Parathyroid adenoma (tissue), 2 donors: ENCODE results near the gene TEKT5.

Source experiments
- H2AFZ ChIP-seq: fragments of 300-600 bp; sonication (generic); one replicate; pipeline ENCODE4 v1.7.0; 2017; ENCODE audit warnings: antibody characterized with exemption, mild to moderate bottlenecking
- H3K27ac ChIP-seq: fragments of 300-600 bp; sonication (generic); one replicate; pipeline ENCODE4 v1.7.0; 2017
- H3K27me3 ChIP-seq: fragments of 300-600 bp; sonication (generic); one replicate; pipeline ENCODE4 v1.7.0; 2017; ENCODE audit warnings: low read length; ENCODE audit not compliant: control insufficient read depth, insufficient read depth
- H3K36me3 ChIP-seq: fragments of 300-600 bp; sonication (generic); one replicate; pipeline ENCODE4 v1.7.0; 2017; ENCODE audit warnings: low read length; ENCODE audit not compliant: control insufficient read depth, insufficient read depth
- H3K4me1 ChIP-seq: fragments of 300-600 bp; sonication (generic); one replicate; pipeline ENCODE4 v1.7.0; 2017; ENCODE audit warnings: control low read depth
- H3K4me2 ChIP-seq: fragments of 300-600 bp; sonication (generic); one replicate; pipeline ENCODE4 v1.7.0; 2017; ENCODE audit warnings: low read length
- H3K4me3 ChIP-seq: fragments of 300-600 bp; sonication (generic); one replicate; pipeline ENCODE4 v1.7.0; 2017; ENCODE audit warnings: low read depth, low read length
- H3K79me2 ChIP-seq: fragments of 300-600 bp; sonication (generic); one replicate; pipeline ENCODE4 v1.7.0; 2017; ENCODE audit warnings: control low read depth
- H3K9ac ChIP-seq: fragments of 300-600 bp; sonication (generic); one replicate; pipeline ENCODE4 v1.7.0; 2017; ENCODE audit warnings: mild to moderate bottlenecking
- H3K9me3 ChIP-seq: fragments of 300-600 bp; sonication (generic); one replicate; pipeline ENCODE4 v1.7.0; 2017; ENCODE audit warnings: low read length; ENCODE audit not compliant: control insufficient read depth
- TF ChIP-seq, protein P1 (sequence below): fragments of 300-600 bp; sonication (generic); IDR thresholded peaks from one replicate; pipeline ENCODE4 v1.7.0; 2017; ENCODE audit warnings: antibody characterized with exemption, mild to moderate bottlenecking
- donor health status: primary hyperparathyroidism.

The TEKT5 gene

DNA sequence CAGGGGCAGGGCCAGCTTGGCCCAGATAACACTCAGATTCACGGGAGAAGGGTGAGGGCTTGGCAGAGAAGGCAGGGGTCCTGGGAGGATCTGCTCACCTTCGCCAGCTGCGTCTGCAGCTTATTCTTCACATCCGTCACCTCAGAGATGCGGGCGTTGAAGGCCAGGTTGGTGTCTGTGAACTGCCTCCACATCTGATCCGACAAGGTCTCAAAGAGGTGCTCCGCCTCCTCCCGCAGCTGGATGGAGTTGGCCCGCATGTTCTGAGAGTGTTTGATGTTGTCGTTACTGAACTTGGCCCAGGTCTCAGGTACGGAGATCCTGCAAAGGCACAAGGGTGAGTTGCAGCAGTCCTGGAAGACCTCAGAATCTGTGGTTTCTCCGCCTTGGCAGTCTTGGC, 18.9 kb downstream of the TEKT5 start:
- Histone ChIP-seq H3K27me3 (no peaks in the 10 kb centered on the region), H3K4me3 (no peak overlapping the region), H3K79me2 (no peaks in the 10 kb centered on the region), H3K9me3 (no peaks in the 10 kb centered on the region), H3K9ac (no peak overlapping the region), H2AFZ (peak overlapping the region; percentile 59), H3K27ac (peak overlapping the region; percentile 70), H3K4me2 (no peak overlapping the region), H3K4me1 (peaks cover 15% of the 10 kb centered on the region), H3K36me3 (no peaks in the 10 kb centered on the region)
- TF ChIP-seq, protein P1, sequence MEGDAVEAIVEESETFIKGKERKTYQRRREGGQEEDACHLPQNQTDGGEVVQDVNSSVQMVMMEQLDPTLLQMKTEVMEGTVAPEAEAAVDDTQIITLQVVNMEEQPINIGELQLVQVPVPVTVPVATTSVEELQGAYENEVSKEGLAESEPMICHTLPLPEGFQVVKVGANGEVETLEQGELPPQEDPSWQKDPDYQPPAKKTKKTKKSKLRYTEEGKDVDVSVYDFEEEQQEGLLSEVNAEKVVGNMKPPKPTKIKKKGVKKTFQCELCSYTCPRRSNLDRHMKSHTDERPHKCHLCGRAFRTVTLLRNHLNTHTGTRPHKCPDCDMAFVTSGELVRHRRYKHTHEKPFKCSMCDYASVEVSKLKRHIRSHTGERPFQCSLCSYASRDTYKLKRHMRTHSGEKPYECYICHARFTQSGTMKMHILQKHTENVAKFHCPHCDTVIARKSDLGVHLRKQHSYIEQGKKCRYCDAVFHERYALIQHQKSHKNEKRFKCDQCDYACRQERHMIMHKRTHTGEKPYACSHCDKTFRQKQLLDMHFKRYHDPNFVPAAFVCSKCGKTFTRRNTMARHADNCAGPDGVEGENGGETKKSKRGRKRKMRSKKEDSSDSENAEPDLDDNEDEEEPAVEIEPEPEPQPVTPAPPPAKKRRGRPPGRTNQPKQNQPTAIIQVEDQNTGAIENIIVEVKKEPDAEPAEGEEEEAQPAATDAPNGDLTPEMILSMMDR = no peak

DNA sequence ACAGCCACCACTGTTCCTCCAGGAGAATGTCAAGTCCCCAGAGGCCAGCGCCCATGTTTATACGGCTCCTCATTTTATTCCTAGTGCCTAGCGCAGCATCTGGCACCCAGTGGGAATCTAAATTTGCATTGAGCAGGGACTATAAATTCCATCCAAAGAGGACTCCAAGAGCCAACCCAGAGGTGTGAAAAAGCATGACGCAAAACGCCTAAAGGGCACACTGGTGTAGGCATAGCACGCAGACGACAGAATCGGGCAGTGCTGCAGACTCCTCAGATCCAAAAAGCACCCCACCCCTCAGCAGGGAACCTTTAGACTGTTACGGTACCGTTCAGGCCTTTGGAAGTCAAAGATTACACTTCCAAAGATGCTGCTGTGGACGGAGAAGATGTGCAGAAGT, 19.5 kb downstream of the TEKT5 start:
- no peaks in the 10 kb centered on the region for H3K27me3 ChIP-seq
- peak overlapping the region; percentile 59 for H2AFZ ChIP-seq
- no peak overlapping the region for H3K9ac ChIP-seq
- peaks cover 15% of the 10 kb centered on the region for H3K4me1 ChIP-seq
- H3K27ac ChIP-seq = peak overlapping the region; percentile 70
- no peak overlapping the region for H3K4me2 ChIP-seq
- no peaks in the 10 kb centered on the region for H3K36me3 ChIP-seq
- no peaks in the 10 kb centered on the region for H3K9me3 ChIP-seq
- TF ChIP-seq, protein P1 = no peak
- no peak overlapping the region for H3K4me3 ChIP-seq
- no peaks in the 10 kb centered on the region for H3K79me2 ChIP-seq

DNA sequence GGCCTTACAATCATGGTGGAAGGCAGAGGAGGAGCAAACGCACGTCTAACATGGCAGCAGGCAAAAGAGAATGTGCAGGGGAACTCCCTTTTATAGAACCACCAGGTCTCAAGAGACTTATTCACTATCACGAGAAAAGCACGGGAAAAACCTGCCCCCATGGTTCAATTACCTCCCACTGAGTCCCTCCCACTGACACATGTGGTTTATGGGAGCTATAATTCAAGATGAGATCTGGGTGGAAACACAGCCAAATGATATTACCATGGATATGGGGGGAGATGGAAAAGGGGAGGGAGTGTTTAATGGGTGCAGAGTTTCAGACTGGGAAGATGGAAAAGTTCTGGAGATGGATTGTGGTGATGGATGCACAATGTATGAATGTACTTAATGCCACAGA, 23.0 kb downstream of the TEKT5 start:
- TF ChIP-seq, protein P1 = no peak
- no peak overlapping the region for H3K27ac ChIP-seq
- H3K4me1 ChIP-seq = peaks cover 15% of the 10 kb centered on the region
- no peak overlapping the region for H3K4me2 ChIP-seq
- H3K4me3 ChIP-seq = no peak overlapping the region
- H3K9ac ChIP-seq = no peak overlapping the region
- no peaks in the 10 kb centered on the region for H3K36me3 ChIP-seq
- no peaks in the 10 kb centered on the region for H3K27me3 ChIP-seq
- H2AFZ ChIP-seq = no peak overlapping the region
- no peaks in the 10 kb centered on the region for H3K9me3 ChIP-seq
- no peaks in the 10 kb centered on the region for H3K79me2 ChIP-seq

GRCh38 chr16:10669791-10670190, 24.9 kb downstream of the TEKT5 start:
- no peak overlapping the region for H3K27ac ChIP-seq
- no peaks in the 10 kb centered on the region for H3K4me1 ChIP-seq
- no peak overlapping the region for H2AFZ ChIP-seq
- TF ChIP-seq, protein P1 = no peak
- no peaks in the 10 kb centered on the region for H3K27me3 ChIP-seq
- H3K36me3 ChIP-seq = no peaks in the 10 kb centered on the region
- H3K4me3 ChIP-seq = no peak overlapping the region
- H3K9me3 ChIP-seq = no peaks in the 10 kb centered on the region
- no peaks in the 10 kb centered on the region for H3K79me2 ChIP-seq
- H3K4me2 ChIP-seq = no peak overlapping the region
- H3K9ac ChIP-seq = no peak overlapping the region

DNA sequence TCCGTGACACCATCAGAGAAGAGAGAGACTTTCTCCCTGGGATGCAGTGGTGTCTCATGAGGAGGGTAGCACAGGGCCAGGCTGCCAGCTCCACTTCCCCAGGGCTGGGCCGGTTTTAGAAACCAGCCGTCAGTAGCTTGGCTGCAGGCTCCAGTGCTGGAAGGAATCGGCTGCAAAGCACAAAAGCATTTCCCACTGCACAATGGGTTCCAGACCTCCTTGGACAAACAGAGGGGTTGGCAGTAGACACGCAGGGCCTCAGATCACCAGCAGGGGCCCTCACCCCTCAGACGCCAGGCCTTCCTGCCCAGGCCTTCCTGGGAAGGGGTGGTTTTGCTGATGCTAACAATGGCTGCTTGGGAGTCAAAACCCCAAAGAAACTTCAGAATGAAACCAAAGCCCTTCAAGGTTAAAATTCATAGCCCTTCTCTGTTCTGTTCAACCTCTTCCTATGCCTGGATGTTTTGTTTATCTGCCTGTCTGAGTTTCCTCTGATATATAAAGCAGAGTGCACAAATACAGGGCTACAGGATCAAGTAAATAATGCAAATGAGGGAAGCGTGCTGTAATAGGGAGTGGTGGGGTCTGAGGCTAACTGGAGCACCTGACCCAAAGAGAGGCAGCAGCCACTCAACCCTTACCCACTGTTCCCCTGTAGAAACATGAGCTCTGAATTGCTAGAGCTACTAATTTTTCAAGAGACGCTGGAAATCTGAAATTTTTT, 26.2 kb downstream of the TEKT5 start:
- Histone ChIP-seq H3K9me3 (no peaks in the 10 kb centered on the region), H3K36me3 (no peaks in the 10 kb centered on the region), H3K27me3 (no peaks in the 10 kb centered on the region), H2AFZ (peak overlapping the region; percentile 34), H3K27ac (no peak overlapping the region), H3K4me2 (no peak overlapping the region), H3K4me3 (no peak overlapping the region), H3K79me2 (no peaks in the 10 kb centered on the region), H3K9ac (no peak overlapping the region), H3K4me1 (no peaks in the 10 kb centered on the region)
- TF ChIP-seq, protein P1 = peak; percentile 36
